Measurements from ENCODE around the gene NRXN2.
"Not testable (repeated sequence)": the region's sequence is repeated elsewhere in the genome, so short reads cannot be mapped to it uniquely, and the experiment has no call there.

Gene NRXN2

DNA sequence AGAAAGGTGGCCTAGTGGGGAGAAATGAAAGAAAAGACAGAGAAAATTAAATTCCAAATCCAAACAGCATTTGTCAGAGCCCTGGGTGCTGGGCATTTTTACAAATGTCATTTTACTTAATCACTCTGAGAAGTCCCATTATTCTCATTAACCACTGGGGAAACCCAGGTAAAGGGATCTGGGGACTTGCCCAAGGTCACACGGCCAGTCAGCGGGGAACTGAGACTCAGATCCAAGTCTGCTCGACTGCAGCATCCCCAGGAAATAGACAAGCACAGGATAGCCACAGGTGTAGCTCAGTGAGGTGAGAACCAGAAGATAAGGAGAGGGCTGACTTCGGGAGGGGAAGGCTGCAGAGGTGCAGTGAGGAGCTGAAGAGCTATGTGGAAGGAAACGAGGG is 7.9 kb downstream of the NRXN2 start:
- Mint-ChIP-seq H3K27ac (peak overlapping the region; percentile 82), H3K4me3 (peak overlapping the region in 1 of 2 donors; percentile 37), H3K27me3 (peaks cover 72 to 76% of the 10 kb centered on the region in 2 donors), H3K9me3 (no peaks in the 10 kb centered on the region), H3K36me3 (peaks cover 0 to 3% of the 10 kb centered on the region in 2 donors), H3K4me1 (peaks cover 35 to 36% of the 10 kb centered on the region in 2 donors)
- DNase-seq, result no peak
- ATAC-seq (replicated peaks), result peak; percentile 30 to 44

DNA sequence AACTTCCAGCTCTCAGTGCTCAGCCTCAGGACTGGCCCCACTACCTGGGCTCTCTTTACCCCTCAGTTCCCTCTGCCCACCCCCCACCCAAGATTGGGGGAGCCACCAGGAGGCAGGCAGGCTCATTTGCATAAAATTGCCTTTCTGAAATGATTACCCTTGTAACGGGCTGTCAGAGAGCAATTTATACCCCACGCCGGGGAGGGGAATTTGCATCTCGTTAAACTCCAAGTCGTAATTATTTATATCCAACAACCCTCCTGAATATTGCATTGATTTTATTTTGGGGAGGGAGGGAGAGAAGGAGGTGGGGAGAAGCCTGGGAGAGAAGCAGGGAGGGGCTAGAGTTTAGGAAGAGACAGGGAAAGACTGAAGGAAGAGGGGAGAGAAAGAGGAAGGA is 8.3 kb downstream of the NRXN2 start:
- Mint-ChIP-seq H3K27me3 (peaks cover 74 to 77% of the 10 kb centered on the region in 2 donors), H3K4me3 (peak overlapping the region; percentile 37 to 47), H3K4me1 (peaks cover 35 to 37% of the 10 kb centered on the region in 2 donors), H3K27ac (peak overlapping the region; percentile 82), H3K9me3 (no peaks in the 10 kb centered on the region), H3K36me3 (peaks cover 0 to 3% of the 10 kb centered on the region in 2 donors)
- ATAC-seq (replicated peaks) (no peak), DNase-seq (no peak)

DNA sequence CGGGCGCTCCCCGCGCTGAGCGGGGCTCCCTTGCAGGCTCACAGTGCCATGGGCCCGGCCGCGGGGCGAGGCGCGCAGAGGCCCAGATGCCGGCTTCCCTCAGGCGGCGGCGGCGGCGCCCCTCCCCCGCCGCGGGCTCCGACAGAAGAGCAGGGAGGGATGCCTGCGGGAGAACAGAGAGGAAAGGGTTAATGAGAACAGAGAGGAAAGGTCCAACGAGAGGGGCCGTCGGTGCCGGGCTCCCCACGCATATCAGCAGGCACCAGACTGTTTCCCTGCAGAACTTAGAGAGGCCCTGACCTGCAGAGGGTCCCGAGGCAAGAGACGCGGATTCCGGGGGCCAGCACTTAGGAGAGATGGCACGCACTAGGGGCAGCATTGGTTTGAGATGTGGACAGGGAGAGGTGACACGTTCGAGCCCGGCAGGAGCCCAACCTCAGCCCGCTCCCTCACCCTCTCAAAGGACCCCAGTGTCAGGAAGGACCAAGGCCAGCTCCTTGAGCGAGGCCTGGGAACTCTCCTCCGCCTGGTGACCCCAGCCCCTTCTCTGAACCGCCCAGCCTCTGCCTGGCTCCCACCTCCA is 9.1 kb downstream of the NRXN2 start:
- H3K9me3 Mint-ChIP-seq, result no peaks in the 10 kb centered on the region
- H3K27me3 Mint-ChIP-seq, result peaks cover 80 to 82% of the 10 kb centered on the region in 2 donors
- no peak for DNase-seq
- peak overlapping the region; percentile 47 to 55 for H3K4me3 Mint-ChIP-seq
- ATAC-seq (replicated peaks), result no peak
- peak overlapping the region; percentile 70 for H3K27ac Mint-ChIP-seq
- H3K36me3 Mint-ChIP-seq, result peaks cover 0 to 3% of the 10 kb centered on the region in 2 donors
- H3K4me1 Mint-ChIP-seq, result peaks cover 35 to 37% of the 10 kb centered on the region in 2 donors

DNA sequence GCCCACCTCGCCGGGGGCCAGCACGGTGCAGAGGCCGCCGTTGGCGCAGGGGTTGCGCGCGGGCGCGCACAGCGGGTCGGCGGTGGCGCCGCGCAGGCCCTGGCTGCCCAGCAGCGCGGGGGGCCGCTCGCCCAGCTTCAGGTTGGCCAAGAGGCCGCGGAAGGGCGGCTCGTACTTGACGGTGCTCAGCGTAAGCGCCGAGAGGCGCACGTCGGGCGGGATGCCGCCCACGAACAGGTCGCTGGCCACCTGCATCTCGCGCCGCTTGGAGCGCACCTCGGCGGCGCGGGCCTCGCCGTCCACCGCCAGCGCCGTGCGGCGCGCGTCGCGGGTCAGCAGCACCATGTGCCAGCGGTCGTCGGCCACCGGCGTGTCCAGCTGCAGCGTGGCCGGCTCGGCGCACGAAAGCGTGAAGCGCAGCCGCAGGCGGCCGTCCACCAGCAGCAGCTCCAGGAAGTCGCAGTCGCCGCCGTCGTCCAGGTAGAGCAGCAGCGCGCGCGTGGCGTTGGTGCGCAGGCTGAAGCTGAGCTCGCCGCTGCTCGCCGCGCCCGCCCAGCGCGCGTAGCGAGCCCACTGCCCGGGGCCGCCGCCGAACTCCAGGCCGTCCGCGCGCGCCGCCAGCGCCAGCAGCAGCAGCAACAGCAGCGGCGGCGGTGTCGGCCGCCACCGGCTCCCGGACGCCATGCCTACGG is 9.8 kb downstream of the NRXN2 start:
- H3K36me3 Mint-ChIP-seq, result peaks cover 0 to 3% of the 10 kb centered on the region in 2 donors
- no peak overlapping the region for H3K27ac Mint-ChIP-seq
- no peaks in the 10 kb centered on the region for H3K9me3 Mint-ChIP-seq
- no peak overlapping the region for H3K4me3 Mint-ChIP-seq
- peaks cover 78 to 80% of the 10 kb centered on the region in 2 donors for H3K27me3 Mint-ChIP-seq
- DNase-seq, result no peak
- ATAC-seq (replicated peaks), result peak in 1 of 2 donors; percentile 25
- H3K4me1 Mint-ChIP-seq, result peaks cover 35 to 37% of the 10 kb centered on the region in 2 donors

DNA sequence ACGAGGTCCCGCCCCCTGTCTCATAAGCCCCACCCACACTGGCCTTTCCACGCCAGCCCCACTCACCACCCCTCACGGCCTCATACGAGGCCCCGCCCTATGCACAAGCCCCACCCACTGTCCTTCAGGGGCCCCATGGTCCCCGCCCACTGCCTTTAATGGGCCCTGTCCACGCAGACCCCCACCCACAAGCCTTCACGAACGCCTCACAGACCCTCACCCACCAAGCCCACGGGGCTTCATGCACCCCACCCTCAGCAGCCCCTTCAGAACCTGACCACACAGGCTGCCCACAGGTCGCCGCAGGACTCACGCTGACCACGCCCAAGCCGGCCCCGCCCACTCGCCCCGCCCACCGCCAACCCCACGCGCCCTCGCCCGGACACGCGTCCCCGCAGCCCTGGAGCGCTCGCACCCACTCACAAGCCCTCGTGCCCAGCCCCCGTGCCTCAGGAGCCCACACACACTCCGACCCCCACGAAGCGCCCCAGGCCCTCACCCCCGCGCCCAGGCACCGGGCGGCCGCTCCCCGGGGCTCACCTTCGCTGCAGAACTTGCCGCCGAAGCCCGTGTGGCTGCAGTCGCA is 10.5 kb downstream of the NRXN2 start:
- Mint-ChIP-seq H3K27me3 (peaks cover 75 to 80% of the 10 kb centered on the region in 2 donors), H3K9me3 (no peaks in the 10 kb centered on the region), H3K36me3 (peaks cover 0 to 3% of the 10 kb centered on the region in 2 donors), H3K4me3 (peak overlapping the region in 1 of 2 donors; percentile 31), H3K4me1 (peaks cover 35 to 37% of the 10 kb centered on the region in 2 donors), H3K27ac (no peak overlapping the region)
- no peak for DNase-seq
- ATAC-seq (replicated peaks), result no peak

DNA sequence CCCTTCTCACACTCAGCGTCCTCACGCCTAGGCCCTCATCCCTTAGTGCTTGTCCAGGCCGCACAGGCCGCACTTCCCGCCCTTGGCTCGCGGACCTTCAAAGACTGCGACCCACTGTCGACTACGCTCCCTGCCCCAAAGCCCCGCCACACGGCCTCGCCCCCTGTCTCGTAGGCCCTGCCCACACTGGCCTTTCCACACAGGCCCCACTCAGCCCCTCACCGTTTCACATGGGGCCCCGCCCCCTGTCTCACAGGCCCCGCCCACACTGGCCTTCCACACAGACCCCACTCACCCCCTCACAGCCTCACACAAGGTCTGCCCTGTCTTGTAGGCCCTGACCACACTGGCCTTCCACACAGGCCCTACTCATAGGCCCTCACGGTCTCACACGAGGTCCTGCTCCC is 11.0 kb downstream of the NRXN2 start:
- Mint-ChIP-seq H3K4me1 (peaks cover 35 to 37% of the 10 kb centered on the region in 2 donors), H3K4me3 (peak overlapping the region; percentile 15 to 31), H3K9me3 (no peaks in the 10 kb centered on the region), H3K27me3 (peaks cover 70 to 75% of the 10 kb centered on the region in 2 donors), H3K36me3 (peaks cover 0 to 3% of the 10 kb centered on the region in 2 donors), H3K27ac (peak overlapping the region; percentile 75)
- ATAC-seq (replicated peaks), result no peak
- no peak for DNase-seq

DNA sequence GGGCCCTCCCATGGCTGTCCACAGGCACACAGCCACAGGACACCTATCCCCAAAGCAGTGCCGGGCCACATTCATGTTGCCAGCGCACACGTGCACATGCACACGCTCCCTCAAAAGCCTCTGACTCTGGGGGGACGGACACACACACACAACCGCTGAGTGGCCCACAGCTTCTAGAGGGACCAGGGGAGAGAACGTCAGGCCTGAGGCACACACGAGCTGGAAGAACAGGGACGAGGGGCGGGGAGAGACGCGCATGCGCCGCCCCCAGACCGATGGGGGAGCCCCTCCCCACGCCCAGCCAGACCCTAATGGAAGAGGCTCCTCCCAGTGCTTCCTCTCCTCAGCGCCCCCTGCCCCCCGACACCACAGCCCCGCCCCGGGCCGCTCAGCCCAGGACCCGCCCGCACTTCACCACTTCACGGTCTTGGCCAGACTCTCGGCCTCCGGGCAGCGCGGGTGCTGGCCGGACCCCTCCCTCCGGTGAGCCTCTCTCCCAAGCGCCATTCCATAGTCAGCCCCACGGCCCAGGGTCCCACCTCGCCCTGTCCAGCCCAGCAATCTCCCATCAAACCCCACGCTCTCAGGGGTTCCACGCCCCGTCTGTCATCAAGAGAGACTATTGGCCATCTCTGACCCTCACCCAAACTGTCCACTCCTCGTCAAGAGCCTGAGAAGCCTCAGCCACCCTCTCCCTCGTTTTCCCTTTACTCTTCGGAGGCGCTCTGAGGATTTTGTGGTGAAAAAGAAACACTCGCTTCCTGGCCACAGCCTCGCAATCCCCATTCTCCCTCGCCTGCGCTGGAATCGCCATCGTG is 11.7 kb downstream of the NRXN2 start:
- ATAC-seq (replicated peaks) (no peak), DNase-seq (no peak)
- H3K27ac Mint-ChIP-seq, result peak overlapping the region; percentile 75
- peak overlapping the region; percentile 12 to 15 for H3K4me3 Mint-ChIP-seq
- peaks cover 35% of the 10 kb centered on the region in 2 donors for H3K4me1 Mint-ChIP-seq
- peaks cover 0 to 3% of the 10 kb centered on the region in 2 donors for H3K36me3 Mint-ChIP-seq
- peaks cover 69 to 70% of the 10 kb centered on the region in 2 donors for H3K27me3 Mint-ChIP-seq
- no peaks in the 10 kb centered on the region for H3K9me3 Mint-ChIP-seq

DNA sequence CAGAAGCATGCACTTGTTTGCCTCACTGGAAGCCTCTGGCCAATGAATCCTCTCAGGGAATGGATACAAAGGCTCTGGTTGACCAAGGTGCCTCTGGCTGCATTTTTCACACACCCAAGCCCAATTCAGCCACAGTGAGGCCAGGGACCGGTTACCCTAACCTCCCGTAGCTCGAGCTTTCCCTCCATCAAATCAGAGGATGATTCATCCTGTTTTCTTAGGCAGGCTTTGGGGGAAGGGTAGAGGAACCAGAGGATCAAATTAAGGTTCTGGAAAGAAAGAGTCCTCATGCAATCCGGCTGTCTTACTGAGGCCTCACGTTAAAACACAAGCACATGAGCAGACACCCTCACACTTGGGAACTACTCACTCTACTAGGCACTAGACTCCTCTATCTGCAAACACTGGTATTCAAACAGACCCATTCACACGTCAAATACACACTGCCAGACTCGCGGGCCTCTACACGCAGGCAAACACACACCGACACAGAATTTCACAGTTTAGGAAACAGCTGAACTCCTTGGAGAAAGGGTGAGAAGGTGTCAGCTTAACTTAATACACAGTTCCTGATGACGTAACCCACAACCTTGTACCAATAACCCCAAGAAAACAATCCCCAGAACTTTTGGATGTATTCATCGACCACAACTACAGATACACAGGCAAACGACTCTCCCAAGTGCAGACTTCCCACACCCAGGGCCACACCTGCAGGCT is 12.4 kb downstream of the NRXN2 start:
- Mint-ChIP-seq H3K4me1 (peaks cover 31 to 35% of the 10 kb centered on the region in 2 donors), H3K36me3 (peaks cover 0 to 3% of the 10 kb centered on the region in 2 donors), H3K27me3 (peaks cover 63 to 66% of the 10 kb centered on the region in 2 donors), H3K27ac (no peak overlapping the region), H3K9me3 (no peaks in the 10 kb centered on the region), H3K4me3 (no peak overlapping the region)
- DNase-seq, result no peak
- ATAC-seq (replicated peaks), result no peak

DNA sequence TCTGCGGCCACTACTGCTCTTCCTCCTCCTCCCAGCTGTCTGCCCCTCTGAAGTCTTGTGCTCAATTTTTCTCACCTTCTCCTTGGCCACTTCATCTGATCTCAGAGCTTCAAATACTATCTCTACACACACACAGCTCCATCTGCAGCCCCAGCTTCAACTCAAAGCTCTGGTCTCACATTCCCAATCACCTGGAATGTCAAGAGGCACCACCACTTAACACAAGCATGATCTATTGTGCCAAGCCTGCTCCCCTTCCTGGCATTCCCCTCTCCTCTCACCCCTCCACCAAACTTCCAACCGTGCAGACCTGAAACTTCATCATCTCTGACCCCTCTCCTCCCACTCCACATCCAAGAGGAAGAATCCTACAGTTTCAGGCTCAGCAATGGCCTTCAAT is 17.5 kb downstream of the NRXN2 start:
- Mint-ChIP-seq H3K36me3 (no peaks in the 10 kb centered on the region), H3K4me3 (no peak overlapping the region), H3K4me1 (peaks cover 4 to 6% of the 10 kb centered on the region in 2 donors), H3K27ac (no peak overlapping the region), H3K27me3 (peaks cover 41 to 49% of the 10 kb centered on the region in 2 donors), H3K9me3 (no peaks in the 10 kb centered on the region)
- DNase-seq (no peak), ATAC-seq (replicated peaks) (no peak)

DNA sequence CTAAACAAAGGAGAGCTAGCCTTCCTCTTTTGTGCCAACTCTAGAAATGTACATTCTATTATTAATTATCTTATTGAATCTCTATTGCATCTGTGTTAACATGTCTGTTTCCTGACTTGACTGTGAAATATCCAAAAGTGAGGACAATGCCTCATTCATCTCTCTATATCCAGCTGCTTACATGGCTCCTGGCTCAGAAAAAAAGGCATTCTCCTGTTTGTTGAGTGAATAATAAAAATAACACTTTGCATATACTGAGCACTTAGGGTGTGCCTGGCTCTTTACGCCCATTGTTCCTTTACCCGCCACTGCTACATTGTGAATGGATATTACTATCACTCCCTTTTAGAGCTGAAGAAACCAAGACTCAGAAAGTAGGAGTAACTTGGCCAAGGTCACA is 19.9 kb downstream of the NRXN2 start:
- Mint-ChIP-seq H3K9me3 (no peaks in the 10 kb centered on the region), H3K27ac (no peak overlapping the region), H3K4me1 (peaks cover 1 to 6% of the 10 kb centered on the region in 2 donors), H3K27me3 (peaks cover 25 to 34% of the 10 kb centered on the region in 2 donors), H3K4me3 (no peak overlapping the region), H3K36me3 (no peaks in the 10 kb centered on the region)
- no peak for DNase-seq
- ATAC-seq (replicated peaks), result no peak

DNA sequence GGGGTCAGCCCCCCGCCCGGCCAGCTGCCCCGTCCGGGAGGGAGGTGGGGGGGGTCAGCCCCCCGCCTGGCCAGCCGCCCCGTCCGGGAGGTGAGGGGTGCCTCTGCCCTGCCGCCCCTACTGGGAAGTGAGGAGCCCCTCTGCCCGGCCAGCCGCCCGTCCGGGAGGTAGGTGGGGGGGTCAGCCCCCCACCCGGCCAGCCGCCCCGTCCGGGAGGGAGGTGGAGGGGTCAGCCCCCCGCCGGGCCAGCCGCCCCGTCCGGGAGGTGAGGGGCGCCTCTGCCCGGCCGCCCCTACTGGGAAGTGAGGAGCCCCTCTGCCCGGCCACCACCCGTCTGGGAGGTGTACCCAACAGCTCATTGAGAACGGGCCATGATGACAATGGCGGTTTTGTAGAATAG is 21.0 kb downstream of the NRXN2 start:
- H3K4me1 Mint-ChIP-seq; DNase-seq; H3K27ac Mint-ChIP-seq; H3K9me3 Mint-ChIP-seq; H3K36me3 Mint-ChIP-seq; ATAC-seq (replicated peaks); H3K4me3 Mint-ChIP-seq: not testable (repeated sequence)
- peaks cover 23 to 32% of the 10 kb centered on the region in 2 donors for H3K27me3 Mint-ChIP-seq

DNA sequence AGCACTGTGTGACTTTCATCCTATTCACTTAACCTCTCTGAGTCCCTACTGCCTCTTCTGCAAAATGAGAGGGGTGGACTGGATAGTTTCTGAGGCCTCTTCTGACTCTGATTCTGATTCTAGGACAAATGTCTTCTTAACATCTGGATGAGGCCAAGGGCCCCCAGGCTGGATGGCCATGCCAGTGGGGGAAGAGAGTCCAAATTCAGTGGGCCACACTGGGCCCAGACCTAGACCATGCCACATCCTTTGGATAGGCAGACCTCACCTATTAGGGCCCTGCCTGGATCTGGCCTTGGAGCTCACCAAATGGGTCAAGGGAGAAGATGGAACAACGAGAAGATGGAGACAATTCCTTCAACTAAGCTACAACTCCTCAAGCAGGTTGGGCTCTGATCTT is 24.6 kb downstream of the NRXN2 start:
- no peak for ATAC-seq (replicated peaks)
- no peak for DNase-seq
- H3K27me3 Mint-ChIP-seq, result peaks cover 12 to 28% of the 10 kb centered on the region in 2 donors
- H3K27ac Mint-ChIP-seq, result no peak overlapping the region
- peaks cover 10 to 16% of the 10 kb centered on the region in 2 donors for H3K4me1 Mint-ChIP-seq
- H3K4me3 Mint-ChIP-seq, result no peak overlapping the region
- no peaks in the 10 kb centered on the region for H3K9me3 Mint-ChIP-seq
- no peaks in the 10 kb centered on the region for H3K36me3 Mint-ChIP-seq

DNA sequence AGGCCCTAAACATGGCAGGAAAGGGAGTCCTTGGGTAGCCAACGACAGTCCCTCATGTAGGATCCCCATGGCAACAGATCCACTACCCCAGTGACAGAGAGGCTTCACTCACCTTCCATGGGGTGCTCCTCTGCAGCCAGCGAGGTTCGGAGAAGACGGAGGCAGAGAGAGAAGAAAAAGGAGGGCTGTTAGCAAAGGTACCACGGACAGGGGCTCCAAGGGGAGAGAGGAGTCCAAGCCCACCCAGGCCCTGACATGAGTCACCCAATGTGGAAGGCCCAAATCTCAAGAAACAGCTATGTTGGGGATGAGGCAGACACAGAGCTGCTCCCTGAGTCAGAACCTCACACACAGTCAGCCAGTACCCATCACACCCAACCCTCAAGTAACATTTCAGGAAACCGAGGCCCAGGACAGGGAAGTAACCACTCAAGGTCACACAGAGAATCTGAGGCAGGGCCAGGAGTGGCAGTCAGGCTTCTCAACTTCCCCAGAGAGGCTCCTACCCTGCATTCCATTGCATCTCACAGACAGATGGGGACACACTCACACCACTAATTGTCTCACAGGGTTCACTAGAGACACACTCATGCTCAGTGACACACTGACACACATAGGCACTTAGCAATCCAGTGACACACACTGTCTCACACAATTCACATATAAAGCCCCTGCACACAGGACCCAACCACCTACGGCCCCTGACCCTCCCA is 25.2 kb downstream of the NRXN2 start:
- no peak for ATAC-seq (replicated peaks)
- no peaks in the 10 kb centered on the region for H3K9me3 Mint-ChIP-seq
- peaks cover 14 to 22% of the 10 kb centered on the region in 2 donors for H3K4me1 Mint-ChIP-seq
- H3K36me3 Mint-ChIP-seq, result no peaks in the 10 kb centered on the region
- H3K27ac Mint-ChIP-seq, result no peak overlapping the region
- peaks cover 18 to 32% of the 10 kb centered on the region in 2 donors for H3K27me3 Mint-ChIP-seq
- DNase-seq, result no peak
- H3K4me3 Mint-ChIP-seq, result no peak overlapping the region

All from stimulated activated naive B cell treated with anti-CD40 and anti-IgM and Interleukin-4, amounts not matched to agents 10 μg/mL and 1 μg/mL and 100 μg/mL, for 72 hours (primary cell).